ENCODE measurements around the gene JTB. TPM values are rescaled to one million over a fixed set of nuclear protein-coding genes. Genes with fewer than 3 reads are reported as not detected.

JTB gene
- total RNA-seq, 1 donor from 2014 or later: 57.5 TPM

DNA sequence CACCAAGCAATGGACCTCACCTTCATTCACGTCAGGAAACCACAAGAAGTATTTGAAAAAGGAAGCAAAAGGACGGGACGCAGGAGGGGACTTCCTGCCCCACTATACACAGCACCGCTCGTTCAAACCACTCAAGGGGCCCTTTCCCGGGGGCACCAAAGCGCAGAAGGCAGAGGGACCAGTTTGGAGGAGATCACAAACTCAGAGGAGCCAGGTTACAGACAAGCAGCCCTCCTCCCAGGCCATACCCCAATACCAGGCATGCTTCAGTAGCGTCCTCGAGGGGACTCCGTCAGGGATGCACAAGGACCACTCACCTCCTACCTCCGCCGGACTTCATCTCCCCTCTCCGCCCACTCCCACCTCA, 19.7 kb downstream of the JTB start:
- DNase-seq (ENCODE audit: low spot score in 2 of 2) (no peak), FAIRE-seq (no peak)

DNA sequence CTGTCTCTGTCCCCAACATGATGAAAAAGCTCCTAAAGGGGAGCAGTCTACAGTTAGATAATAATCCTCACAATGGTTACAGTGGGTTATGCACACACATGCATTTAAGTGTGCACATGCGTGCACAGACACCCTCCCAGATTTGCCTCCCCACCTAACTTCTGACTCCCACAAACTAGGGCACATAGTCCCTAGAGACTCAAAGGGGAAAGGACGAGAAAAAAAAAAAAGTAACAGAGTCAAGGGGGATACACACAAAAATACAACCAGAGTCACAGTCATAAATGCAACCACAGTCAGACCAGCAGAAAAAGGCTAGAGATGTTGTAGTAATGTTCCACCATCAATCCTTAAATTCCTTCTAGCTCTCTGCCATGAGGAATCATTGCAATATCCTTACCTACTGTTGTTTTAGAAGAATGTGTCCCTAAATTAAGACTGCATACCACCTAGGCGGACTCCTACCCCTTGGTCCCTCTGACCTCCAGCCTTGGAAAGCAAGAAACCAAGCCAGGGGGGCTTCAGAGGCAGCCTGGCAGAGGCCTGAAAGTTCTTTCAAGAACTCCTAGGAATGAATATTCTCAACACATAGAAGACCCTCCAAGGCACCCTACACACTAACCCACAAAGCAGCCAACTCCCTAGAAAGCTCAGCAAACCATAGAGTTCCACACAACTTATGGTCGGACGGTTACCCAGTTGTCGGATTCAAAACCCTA, 20.3 kb downstream of the JTB start:
- no peak for DNase-seq (ENCODE audit: low spot score in 2 of 2)
- FAIRE-seq: no peak

DNA sequence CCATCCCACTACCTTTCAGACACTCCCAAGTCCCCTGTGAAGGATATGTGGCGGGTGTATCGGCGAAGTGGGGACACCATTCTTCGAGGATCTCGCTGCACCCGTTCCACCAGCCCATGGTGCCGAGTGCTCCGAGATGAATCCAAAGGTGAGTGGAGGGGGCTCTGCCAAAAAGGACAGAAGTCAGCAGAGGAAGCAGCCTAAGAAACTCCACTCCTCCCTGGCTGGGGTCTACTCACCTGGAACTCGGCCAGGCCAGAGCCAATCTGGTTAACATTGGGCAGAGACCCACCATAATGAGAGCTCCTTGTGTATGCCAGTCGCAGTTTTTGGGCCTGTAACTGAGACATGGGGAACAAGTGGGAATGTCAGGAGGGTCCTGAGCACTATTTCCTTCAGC, 22.6 kb downstream of the JTB start:
- FAIRE-seq: no peak

DNA sequence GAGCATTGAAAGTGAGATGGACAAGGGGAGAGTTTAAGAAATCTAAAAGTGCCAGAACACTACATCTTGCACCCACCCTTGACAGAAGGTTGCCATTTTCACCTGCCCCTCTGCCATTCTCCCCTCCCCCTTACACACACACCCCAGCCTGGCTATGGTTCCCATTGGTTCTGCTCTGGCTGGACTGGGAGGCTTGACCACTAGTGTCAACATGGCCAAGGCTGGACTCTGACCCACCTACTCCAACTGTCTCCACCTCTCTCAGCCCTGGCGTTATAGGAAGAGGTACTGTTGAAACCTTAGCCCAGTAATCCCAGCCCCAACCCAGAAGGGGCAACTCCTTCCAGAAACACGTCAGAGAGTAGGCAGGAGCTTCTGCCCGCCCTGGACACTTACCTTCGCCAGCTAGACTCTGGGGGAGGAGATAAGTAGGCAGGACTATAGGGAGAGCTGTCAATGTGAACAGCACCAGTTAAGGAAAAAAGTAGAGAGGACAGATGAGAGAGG, 23.6 kb downstream of the JTB start:
- DNase-seq (ENCODE audit: low spot score in 2 of 2) (no peak), FAIRE-seq (no peak)

More for the DNA sequence above, 22.6 kb downstream of the JTB start:
- no peak for DNase-seq (ENCODE audit: low spot score in 2 of 2)

DNA sequence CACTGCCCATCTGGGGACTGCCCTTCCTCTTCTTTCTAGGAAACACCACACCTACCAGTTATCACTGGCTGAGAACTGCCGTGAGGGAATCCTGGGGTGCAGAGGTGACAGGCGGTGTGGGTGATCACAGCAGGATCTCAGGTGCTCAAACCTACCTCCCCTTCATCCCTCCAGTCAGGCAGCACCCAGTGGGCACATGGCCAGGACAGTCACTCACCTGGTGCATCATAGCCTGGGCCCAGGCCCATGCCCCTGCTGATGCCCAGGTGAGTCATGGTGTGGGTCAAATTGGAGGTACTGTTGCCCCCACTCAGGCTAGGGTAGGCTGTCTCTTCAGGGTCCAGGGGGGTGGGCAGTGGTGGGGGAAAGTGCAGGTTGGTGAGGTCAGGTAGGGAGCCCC, 25.7 kb downstream of the JTB start:
- DNase-seq (ENCODE audit: low spot score in 2 of 2): no peak
- no peak for FAIRE-seq

DNA sequence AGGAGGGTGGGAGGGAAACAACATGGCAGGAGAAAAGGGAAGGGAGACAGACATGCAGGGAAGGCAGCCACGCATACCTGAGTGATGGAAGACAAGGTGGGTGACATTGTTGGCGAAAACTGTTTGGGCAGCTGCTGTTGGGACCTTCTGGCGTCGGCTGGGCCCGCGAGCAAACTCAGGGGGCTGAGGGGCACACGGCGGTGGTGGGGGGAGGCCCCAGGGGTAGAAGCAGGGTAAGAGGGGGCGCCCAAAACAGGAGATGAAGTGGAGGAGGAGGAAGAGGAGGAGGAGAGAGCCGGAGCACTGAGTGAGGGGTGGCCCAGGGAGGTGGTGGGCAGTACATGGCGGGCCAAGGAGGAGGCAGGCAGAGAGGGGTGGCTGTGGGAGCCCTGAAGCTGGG, 26.3 kb downstream of the JTB start:
- no peak for DNase-seq (ENCODE audit: low spot score in 2 of 2)
- FAIRE-seq: no peak

DNA sequence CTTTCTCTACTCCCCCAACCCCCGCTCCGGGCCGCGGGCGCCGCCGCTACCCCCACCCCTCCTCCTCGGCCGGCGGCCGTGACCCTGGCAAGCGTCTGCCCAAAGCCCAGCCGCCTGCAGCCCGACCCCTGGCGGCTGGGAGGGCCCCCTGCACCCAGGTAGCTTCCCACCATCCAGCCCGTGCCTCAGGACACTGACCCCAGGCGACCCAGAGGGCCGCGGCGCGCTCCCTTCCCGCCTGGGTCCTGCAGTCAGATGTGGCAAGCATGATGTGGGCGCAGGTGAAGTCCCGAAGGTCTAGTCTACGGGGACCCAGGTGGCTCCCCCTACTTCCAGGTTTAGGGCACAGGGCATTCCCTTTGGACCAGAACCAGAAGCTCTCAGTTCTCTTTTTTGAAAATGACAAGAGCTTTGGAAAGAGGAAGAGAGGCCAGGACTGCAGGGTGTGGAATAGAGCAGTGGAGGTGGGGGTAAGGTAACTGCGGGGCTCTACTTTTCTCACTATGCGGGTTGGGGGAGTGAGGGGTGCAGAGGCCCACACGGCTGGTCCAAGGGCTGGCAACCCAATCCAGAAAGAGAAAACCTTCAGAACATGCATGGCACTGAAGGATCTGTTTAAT, 30.7 kb downstream of the JTB start, which contains the start of gene DENND4B:
DENND4B (minus strand) TSS at position 97 of the 620 bp plus-strand sequence. CDS start 2,344 bp downstream, outside the sequence.
- DNase-seq (ENCODE audit: low spot score in 2 of 2) (peak; percentile 96 to 98), FAIRE-seq (no peak)

DNA sequence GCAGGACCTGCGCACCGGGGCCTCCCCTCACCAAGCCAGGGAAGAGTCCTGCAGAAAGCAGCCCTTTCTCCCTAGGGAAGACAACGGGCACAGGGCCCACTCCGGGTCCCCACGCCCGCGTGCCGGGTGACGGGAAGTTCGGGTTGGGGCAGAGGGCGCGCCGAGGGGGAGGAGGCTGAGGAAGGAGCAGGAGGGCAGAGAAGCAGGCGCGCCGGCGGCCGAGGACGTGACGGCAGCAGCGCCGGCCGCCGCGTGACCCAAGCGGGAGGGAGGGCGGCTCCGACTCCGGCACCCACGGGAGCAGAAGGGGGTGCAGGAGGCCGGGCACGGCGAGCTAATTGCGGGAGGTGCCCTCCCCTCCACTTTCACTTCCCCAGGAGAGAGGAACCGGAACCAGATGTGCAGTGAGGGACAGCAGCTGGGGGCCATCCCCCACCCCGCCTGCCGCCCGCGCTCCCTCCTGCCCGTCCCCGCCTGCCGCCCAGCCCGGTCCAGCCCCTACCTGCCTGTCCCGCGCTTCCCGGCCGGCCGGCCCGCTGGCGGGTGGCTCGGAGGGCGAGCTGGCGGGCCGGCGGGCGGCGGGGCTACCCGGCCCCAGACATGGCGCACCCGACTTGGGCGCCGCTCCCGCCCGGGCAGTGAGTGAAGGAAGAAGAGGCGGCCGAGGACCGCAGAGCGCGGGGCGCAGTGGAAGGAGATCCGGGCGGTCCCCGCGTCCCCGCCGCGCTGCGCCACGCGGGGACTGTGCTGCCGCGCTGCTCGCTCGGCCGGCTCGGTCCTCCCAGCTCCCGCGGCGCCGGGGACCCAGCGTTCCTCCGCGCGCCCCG, 31.5 kb downstream of the JTB start:
- FAIRE-seq (no peak), DNase-seq (ENCODE audit: low spot score in 2 of 2) (peak; percentile 87 to 88)

DNA sequence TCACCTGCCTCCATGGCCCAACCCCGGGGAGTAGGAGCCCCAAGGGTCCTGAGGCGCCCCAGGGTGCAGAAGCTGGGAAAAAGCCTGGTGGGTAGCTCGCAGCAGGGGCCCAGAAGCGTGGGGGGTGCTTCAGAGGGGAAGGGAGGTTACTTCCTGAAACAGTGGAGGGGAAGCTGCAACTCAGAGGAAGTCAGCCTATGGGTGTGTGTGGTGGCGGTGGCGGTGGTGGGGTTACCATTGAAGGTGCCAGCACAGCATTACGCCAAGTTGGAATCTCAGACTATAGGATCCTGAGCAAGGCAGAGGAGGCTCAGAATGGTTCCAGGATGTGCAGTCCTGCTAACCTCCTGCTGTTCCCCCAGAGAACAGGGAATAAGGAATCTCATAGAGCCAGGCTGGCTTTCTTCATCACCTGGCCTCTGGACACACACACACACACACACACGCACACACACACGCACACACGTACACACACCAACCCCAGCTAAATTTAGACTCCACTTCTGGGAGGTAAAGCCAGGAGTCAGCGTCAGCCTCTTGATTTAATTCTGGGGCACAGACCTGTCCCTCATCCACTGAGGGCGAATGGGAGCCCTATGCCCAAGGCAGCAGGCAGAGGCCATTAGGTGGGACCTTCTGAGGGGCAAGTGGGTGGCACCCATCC, 32.2 kb downstream of the JTB start:
- DNase-seq (ENCODE audit: low spot score in 2 of 2) (peak in 1 of 2 donors; percentile 61), FAIRE-seq (no peak)

DNA sequence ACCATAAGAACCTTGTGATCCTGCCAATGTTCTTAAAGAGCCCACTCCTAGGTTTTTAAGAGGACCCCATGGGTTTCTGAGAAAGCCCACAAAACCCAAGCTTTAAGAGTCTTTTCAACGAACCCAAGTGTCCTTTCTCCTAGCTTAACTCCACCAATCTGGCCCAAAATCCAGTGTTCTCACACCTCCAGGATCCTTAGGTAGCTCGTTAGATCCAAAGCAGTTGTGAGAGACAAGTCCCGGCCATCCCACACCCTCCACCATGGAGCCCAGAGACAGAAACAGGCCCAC, 32.7 kb downstream of the JTB start:
- DNase-seq (ENCODE audit: low spot score in 2 of 2) (no peak), FAIRE-seq (no peak)

DNA sequence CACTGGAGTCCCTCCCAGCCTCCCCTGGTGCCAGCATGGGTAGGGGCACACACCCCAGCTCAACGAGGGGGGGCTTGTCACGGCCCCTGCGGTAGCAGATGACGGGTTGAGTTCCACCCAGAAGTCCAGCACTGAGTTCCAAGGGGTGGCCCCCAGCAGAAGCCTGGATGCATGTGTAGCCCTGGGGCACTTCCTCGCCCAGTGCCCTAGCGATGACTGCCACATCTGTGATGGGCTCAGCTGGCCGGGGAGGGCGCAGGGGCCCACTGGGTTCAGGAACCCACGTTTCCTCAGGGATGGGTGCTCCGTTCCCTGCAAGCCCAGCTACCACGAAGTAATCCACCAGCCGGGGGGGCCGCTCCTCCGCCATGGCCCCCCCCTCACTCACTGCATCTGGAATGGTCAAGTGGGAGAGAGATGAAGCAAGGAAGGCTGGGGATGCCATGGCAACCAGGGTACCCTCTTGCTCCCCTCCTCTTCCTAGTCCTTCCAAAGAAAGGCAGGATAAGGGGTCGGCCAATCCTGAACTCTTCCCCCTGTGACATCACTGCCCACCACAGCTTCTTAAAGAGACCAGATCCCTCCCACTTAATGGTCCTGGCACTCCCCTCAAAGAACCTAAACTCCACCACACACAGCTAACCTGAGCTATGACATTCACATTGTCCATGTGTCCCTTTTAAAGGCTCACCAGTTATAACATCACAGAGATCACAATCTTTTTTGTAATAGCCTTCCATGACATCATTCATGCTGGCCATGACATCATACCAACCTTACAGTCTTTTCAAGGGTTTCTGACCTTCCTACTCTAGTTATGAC, 33.3 kb downstream of the JTB start:
- DNase-seq (ENCODE audit: low spot score in 2 of 2) (no peak), FAIRE-seq (no peak)

DNA sequence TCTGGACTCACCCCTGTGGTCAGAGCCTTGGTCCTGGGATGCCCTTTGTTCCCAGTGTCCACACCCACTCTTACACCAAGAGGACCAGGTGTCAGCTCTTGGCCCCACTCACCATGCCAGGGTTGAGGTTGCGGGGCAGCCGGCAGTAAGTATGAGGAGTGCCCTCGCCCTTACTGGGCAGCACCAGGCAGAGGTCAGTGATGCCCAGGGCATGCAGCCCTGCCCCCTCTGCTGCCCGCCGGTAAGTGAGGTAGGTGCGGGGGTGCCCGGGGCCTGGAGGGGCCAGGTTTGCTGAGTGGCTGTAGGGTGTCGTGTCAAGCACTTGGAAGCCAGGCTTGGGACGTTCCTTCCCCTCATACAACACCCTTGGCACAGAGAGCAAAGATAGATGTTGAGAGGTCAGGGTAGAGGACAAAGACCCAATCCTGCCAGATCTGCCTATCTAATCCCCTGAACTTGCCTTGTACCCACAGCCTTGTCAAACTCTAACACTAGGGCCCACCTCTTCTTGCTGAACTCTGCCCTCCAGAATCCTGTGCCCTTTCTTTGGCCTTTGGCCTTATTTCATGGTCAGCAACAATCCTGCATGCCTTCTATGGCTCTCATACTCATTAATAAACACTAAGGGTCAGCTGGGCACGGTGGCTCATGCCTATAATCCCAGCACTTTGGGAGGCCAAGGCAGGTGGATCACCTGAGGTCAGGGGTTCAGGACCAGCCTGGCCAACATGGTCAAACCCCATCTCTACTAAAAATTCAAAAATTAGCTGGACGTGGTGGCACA, 34.5 kb downstream of the JTB start:
- DNase-seq (ENCODE audit: low spot score in 2 of 2) (no peak), FAIRE-seq (no peak)

DNA sequence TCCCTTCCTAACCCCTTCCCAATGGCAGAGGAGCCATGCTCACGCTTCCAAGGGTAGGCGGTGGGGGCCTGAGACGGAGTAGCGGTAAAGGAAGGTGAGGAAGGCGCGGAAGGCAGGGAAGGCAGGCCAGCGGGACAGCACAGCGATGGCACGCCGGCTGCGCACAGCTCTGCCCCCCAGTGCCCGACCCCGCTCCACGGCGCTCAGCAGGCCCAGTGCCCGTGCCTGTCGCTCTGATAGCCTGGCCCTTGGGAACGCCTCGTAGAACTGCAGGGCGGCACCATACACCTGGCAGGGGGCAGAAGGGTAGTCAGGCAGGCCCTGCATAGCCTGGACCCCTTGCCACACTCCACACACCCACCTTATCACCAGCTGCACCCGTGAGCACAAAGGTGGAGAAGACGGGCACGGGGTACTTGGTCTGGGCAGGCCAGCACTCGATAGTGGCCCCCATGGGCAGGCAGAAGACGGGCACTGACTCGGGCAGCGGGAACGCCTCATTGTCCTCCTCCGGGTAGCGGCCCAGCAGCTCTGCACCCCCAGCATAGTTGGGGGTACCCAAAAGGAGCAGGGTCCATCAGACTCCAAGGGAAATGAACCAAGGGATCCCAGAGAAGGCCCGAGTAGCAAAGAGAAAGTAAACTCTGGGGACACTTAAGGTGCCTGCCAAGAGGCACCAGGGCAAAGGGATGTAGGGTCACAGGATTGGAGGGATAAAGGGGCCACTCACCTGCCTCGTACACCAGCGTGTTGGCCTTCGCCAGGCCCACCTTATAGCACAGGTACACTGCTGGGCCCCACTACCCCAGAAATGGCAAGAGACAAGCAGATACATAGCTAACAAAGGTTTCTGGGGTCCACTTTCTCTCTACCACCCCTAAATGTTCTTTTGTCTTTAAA, 35.4 kb downstream of the JTB start:
- FAIRE-seq (no peak), DNase-seq (ENCODE audit: low spot score in 2 of 2) (no peak)

DNA sequence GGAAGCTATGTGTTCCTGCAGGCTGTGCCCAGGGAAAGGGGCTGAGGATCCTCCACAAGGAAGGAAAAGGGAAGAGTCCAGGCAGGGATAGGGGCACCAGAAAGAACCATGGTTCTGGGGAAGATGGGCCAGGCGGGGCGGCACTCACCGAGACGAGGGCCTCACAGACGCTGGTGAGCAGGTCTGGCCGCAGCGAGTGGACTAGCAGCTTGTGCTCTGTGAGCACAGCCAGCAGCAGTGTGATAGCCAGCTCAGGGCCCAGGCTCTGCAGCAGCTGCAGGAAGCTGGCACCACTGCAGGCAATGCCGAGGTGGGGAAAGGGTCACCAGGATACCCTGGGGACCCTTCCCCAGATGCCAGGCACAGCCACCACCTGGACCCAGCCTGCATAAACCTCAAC, 36.7 kb downstream of the JTB start:
- DNase-seq (ENCODE audit: low spot score in 2 of 2) (no peak), FAIRE-seq (no peak)

DNA sequence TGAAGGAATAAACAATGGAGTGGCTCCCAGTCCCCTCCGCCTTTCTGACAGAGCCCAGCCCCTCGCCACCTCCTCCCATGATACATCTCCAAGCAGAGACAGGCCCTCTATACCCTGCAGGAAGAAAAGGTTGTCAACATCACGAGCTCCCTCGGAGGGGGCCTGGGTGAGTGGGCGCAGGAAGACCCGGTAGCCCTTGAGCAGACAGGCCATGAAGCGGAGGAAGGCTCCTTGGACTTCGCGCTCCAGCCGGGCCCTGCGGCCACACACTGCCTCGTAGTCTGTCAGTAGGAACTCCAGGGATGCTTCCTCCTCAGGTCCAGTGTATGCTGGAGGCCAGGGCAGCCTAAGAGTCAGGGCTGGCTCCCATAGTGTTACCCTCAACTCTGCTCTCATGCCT, 38.0 kb downstream of the JTB start:
- FAIRE-seq (no peak), DNase-seq (ENCODE audit: low spot score in 2 of 2) (no peak)

DNA sequence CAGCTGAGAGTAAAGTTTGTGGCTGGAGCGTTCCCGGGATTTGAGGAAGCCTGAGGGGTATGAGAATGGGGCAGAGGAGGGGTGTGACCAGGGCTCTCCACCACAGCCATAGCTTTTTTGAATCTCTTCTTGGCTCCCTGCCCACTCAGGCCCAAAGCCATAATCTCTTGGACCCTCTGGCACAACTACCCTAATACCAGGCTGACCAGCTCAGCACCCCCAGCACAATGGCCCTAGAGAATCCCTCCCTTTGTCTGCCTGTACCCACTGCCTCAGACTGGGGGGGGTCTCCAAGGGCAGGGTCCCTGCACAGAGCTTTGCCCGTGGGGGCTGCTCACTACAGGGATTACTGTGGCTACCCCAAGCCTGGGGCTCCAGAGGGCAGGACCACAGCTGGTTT, 38.5 kb downstream of the JTB start:
- no peak for FAIRE-seq
- no peak for DNase-seq (ENCODE audit: low spot score in 2 of 2)

DNA sequence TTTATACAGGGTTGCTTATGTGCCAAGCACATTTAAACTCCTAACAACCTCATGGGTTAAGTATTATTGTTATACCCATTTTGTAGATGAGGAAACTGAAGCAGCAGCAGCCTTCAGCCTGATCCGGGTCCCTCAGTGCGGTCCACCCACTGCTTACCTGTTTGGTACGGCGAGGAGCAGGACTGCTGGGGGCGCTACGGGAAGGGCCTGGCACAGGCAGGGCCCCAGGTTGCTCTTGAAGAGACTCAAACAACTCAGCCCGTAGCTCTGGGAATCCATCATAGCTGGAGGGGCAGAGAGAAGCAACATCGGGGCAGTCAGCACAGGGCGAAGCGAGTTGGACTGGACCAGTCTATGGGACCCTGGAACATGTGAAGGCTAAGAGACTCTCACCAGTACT, 40.1 kb downstream of the JTB start:
- no peak for FAIRE-seq

More for the DNA sequence above, 40.1 kb downstream of the JTB start:
- no peak for DNase-seq (ENCODE audit: low spot score in 2 of 2)

Measured in frontal cortex (tissue), 4 donors.